ENCODE data around the gene RAP1GAP.
"Not testable (repeated sequence)": the region's sequence is repeated elsewhere in the genome, so short reads cannot be mapped to it uniquely, and the experiment has no call there.

The RAP1GAP gene

GRCh38 chr1:21568006-21568746, 101.0 kb downstream of the RAP1GAP start:
- DNase-seq = no peak

- no peak for DNase-seq
These were observed 101.7 kb downstream of the RAP1GAP start for GRCh38 chr1:21567241-21568005.

DNA sequence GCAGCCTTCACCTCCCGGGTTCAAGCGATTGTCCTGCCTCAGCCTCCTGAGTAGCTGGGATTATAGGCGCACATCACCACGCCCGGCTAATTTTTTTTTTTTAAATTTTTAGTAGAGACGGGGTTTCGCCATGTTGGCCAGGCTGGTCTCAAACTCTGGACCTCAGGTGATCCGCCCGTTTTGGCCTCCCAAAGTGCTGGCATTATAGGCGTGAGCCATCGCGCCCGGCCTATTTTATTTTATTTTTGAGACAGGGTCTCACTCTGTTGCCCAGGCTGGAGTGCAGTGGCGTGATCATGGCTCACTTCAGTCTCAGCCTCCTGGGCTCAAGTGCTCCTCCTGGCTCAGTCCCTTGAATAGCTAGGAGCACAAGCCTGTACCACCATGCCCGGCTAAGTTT, 102.8 kb downstream of the RAP1GAP start:
- not testable (repeated sequence) for DNase-seq

GRCh38 chr1:21565285-21565684, 103.9 kb downstream of the RAP1GAP start:
- DNase-seq = no peak

- no peak for DNase-seq
These were observed 104.5 kb downstream of the RAP1GAP start for GRCh38 chr1:21564521-21565095.

DNA sequence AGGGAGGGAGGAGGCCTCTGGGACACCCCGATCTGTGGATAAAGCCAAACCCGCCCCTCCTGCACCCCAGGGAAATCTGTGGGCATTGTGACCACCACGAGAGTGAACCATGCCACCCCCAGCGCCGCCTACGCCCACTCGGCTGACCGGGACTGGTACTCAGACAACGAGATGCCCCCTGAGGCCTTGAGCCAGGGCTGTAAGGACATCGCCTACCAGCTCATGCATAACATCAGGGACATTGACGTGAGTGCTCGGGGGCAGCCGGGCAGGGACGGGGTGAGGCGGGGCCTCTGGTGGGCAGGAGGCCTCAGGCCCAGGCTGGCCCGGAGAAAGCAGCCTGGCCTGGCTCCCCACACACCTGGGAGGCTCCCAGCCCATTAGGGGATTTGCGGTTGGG, 105.2 kb downstream of the RAP1GAP start:
- DNase-seq = no peak

DNA sequence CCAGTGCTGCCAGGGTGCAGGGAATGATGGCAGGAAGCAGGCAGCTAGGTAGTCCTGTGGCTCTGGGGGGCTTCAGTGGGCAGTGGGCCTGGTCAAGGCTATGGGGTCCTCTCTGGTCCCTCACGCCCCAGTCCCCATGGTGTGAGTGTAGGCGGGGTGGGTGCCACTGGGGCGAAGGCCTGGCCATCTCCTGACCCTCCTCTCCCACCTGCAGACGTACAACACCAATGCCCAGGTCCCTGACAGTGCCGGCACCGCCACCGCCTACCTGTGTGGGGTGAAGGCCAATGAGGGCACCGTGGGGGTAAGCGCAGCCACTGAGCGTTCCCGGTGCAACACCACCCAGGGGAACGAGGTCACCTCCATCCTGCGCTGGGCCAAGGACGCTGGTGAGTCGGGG, 106.3 kb downstream of the RAP1GAP start:
- no peak for DNase-seq

DNA sequence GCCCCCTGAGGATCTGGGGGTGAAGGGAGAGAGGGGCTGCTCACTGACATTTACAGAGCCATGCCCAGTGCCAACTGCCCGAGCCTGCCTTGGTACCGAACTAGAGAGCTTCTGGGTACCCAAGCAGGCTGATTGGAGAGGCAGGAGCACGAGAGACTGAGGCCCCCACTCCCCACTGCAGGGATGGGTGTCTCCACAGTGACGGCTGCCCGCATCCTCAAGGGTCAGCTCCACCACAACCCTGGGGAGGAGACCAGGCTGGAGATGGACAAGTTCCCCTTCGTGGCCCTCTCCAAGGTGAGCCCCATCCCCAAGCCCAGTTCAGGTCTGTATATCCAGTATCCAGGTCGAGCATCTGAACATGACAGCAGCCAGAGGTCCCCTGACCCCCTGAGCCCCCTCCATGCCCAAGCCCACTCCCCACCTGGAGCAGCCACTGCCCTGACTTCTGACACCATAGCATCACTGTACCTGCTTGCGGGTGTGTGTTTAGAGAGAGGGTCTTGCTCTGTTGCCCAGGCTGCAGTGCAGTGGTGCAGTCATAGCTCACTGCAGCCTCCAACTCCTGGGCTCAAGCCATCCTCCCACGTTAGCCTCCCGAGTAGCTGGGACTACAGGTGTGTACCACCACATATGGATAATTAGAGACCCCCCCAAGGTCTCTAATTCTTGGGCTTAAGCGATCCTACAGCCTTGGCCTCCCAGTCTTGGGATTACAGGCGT, 108.1 kb downstream of the RAP1GAP start:
- no peak for DNase-seq

DNA sequence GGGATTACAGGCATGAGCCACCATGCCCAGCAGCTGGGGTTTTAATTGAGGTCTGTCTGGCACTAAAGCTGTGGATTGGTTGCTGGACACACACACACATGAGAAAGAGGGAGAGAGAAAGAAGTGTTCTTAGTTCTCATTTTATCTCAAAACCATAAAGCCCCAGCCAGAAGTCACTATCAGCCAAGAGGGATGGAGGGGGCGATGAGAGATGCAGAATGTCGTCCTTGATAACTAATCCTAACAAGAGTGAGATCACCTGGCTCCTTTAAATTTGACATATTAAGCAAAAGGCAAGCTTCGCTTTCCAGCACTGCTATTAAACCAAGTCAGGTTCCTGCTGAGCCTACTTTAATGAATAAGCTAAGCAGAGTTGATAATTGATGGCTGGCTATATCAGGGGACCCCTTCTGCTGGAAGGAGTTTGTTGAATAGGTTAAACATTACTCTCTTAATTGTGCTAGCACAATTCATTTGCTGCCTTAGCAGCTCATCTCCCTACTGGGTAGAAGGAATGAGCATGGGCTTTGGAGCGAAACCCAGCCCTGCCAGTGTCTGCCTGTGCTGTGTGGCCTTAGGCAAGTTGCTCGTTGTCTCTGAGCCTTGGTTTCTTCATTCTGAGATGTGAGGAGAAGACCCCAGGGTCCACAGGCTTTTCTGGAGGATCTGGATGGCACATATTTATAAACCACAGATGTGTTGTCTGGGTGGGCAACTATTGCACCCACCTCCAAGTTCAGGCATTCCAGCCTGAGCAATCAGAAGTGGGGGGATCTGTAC, 109.2 kb downstream of the RAP1GAP start:
- DNase-seq = no peak

GRCh38 chr1:21553116-21553926, 115.8 kb downstream of the RAP1GAP start:
- DNase-seq = no peak

DNA sequence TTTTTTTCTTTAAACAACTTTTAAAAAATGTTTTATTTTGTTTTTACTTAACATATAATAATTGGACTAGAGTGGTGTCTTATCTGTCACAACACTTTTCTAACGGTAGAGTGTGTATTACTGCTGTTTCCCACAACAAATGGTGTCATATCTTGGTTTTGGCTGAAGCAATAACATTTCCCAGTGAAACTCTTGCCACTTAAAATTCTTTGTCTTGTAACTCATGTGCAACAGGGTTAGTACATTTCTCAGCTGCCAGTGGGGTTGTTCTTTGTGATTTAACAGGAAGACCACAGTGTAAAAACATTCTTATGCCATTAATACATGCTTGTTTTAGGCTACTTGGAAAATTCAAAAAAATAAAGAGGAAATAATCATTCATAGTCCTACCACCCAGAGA, 116.4 kb downstream of the RAP1GAP start:
- DNase-seq = no peak

GRCh38 chr1:21550866-21551475, 118.2 kb downstream of the RAP1GAP start:
- DNase-seq = no peak

GRCh38 chr1:21550097-21550496, 119.1 kb downstream of the RAP1GAP start:
- no peak for DNase-seq

- DNase-seq = no peak
These were observed 121.3 kb downstream of the RAP1GAP start for GRCh38 chr1:21547876-21548275.
